Measurements from ENCODE around the gene JOSD2.

Gene JOSD2

GRCh38 chr19:50551034-50551714, 40.2 kb upstream of the JOSD2 start:
- Histone ChIP-seq H3K4me3 (replicated peaks; ENCODE audit: insufficient read depth, low read length) (no peak overlapping the region), H3K27me3 (ENCODE audit: insufficient read depth, poor library complexity, severe bottlenecking) (peaks cover 13% of the 10 kb centered on the region)
- no peak for DNase-seq (ENCODE audit: low read depth in 1 of 2, low spot score in 1 of 2)

GRCh38 chr19:50550594-50550966, 39.6 kb upstream of the JOSD2 start:
- Histone ChIP-seq H3K27me3 (ENCODE audit: insufficient read depth, poor library complexity, severe bottlenecking) (peaks cover 13% of the 10 kb centered on the region), H3K27ac (replicated peaks) (no peak overlapping the region), H3K4me3 (replicated peaks; ENCODE audit: insufficient read depth, low read length) (no peak overlapping the region)
- no peak for DNase-seq (ENCODE audit: low read depth in 1 of 2, low spot score in 1 of 2)
- no peak for TF ChIP-seq SPI1 (IDR thresholded peaks at IDR 0.05; ENCODE audit: borderline replicate concordance, low read depth)
- TF ChIP-seq GABPA (IDR thresholded peaks at IDR 0.05; ENCODE audit: low read depth) = no peak
- TF ChIP-seq, protein P1, sequence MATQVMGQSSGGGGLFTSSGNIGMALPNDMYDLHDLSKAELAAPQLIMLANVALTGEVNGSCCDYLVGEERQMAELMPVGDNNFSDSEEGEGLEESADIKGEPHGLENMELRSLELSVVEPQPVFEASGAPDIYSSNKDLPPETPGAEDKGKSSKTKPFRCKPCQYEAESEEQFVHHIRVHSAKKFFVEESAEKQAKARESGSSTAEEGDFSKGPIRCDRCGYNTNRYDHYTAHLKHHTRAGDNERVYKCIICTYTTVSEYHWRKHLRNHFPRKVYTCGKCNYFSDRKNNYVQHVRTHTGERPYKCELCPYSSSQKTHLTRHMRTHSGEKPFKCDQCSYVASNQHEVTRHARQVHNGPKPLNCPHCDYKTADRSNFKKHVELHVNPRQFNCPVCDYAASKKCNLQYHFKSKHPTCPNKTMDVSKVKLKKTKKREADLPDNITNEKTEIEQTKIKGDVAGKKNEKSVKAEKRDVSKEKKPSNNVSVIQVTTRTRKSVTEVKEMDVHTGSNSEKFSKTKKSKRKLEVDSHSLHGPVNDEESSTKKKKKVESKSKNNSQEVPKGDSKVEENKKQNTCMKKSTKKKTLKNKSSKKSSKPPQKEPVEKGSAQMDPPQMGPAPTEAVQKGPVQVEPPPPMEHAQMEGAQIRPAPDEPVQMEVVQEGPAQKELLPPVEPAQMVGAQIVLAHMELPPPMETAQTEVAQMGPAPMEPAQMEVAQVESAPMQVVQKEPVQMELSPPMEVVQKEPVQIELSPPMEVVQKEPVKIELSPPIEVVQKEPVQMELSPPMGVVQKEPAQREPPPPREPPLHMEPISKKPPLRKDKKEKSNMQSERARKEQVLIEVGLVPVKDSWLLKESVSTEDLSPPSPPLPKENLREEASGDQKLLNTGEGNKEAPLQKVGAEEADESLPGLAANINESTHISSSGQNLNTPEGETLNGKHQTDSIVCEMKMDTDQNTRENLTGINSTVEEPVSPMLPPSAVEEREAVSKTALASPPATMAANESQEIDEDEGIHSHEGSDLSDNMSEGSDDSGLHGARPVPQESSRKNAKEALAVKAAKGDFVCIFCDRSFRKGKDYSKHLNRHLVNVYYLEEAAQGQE (IDR thresholded peaks at IDR 0.05; ENCODE audit: insufficient replicate concordance, low read depth) = no peak
- TF ChIP-seq POLR2AphosphoS5 (IDR thresholded peaks at IDR 0.05; ENCODE audit: low read depth) = no peak
- no peak for TF ChIP-seq CTCF (IDR thresholded peaks at IDR 0.05; ENCODE audit: insufficient read depth, low read length)

More at GRCh38 chr19:50551034-50551714, 40.2 kb upstream of the JOSD2 start:
- H3K27ac ChIP-seq (replicated peaks) = no peak overlapping the region
- TF ChIP-seq GABPA (IDR thresholded peaks at IDR 0.05; ENCODE audit: low read depth) (no peak), POLR2AphosphoS5 (IDR thresholded peaks at IDR 0.05; ENCODE audit: low read depth) (no peak), CTCF (IDR thresholded peaks at IDR 0.05; ENCODE audit: insufficient read depth, low read length) (no peak), SPI1 (IDR thresholded peaks at IDR 0.05; ENCODE audit: borderline replicate concordance, low read depth) (no peak)

GRCh38 chr19:50549927-50550593, 39.1 kb upstream of the JOSD2 start:
- no peak for TF ChIP-seq POLR2AphosphoS5 (IDR thresholded peaks at IDR 0.05; ENCODE audit: low read depth)
- TF ChIP-seq, protein P1 (IDR thresholded peaks at IDR 0.05; ENCODE audit: insufficient replicate concordance, low read depth) = no peak
- no peak for TF ChIP-seq CTCF (IDR thresholded peaks at IDR 0.05; ENCODE audit: insufficient read depth, low read length)
- no peak for TF ChIP-seq GABPA (IDR thresholded peaks at IDR 0.05; ENCODE audit: low read depth)
- TF ChIP-seq SPI1 (IDR thresholded peaks at IDR 0.05; ENCODE audit: borderline replicate concordance, low read depth) = no peak
- Histone ChIP-seq H3K27me3 (ENCODE audit: insufficient read depth, poor library complexity, severe bottlenecking) (peaks cover 13% of the 10 kb centered on the region), H3K4me3 (replicated peaks; ENCODE audit: insufficient read depth, low read length) (no peak overlapping the region), H3K27ac (replicated peaks) (no peak overlapping the region)
- no peak for DNase-seq (ENCODE audit: low read depth in 1 of 2, low spot score in 1 of 2)

Measured in HL-60 (cell line).